Measurements from ENCODE around the gene GRM4.

The GRM4 gene

GRCh38 chr6:34062156-34062555 lies 83.7 kb downstream of the GRM4 start:
- Histone ChIP-seq H3K27ac (no peak overlapping the region), H3K4me3 (no peak overlapping the region)
- TF ChIP-seq CTCF (IDR thresholded peaks at IDR 0.05) = no peak
- no peak for DNase-seq (ENCODE audit: low spot score)

GRCh38 chr6:34061348-34061747 lies 84.5 kb downstream of the GRM4 start:
- no peak overlapping the region for H3K4me3 ChIP-seq
- no peak overlapping the region for H3K27ac ChIP-seq
- no peak for DNase-seq (ENCODE audit: low spot score)
- no peak for TF ChIP-seq CTCF (IDR thresholded peaks at IDR 0.05)

- no peak for TF ChIP-seq CTCF (IDR thresholded peaks at IDR 0.05)
- no peak overlapping the region for H3K4me3 ChIP-seq
- no peak overlapping the region for H3K27ac ChIP-seq
- no peak for DNase-seq (ENCODE audit: low spot score)
Measured at GRCh38 chr6:34059914-34060313, 86.0 kb downstream of the GRM4 start.

- no peak for DNase-seq (ENCODE audit: low spot score)
- H3K4me3 ChIP-seq = no peak overlapping the region
- H3K27ac ChIP-seq = no peak overlapping the region
- no peak for TF ChIP-seq CTCF (IDR thresholded peaks at IDR 0.05)
Measured at GRCh38 chr6:34059136-34059731, 86.7 kb downstream of the GRM4 start.

GRCh38 chr6:34057790-34058189 lies 88.1 kb downstream of the GRM4 start:
- Histone ChIP-seq H3K27ac (no peak overlapping the region), H3K4me3 (no peak overlapping the region)
- TF ChIP-seq CTCF (IDR thresholded peaks at IDR 0.05) = no peak
- DNase-seq (ENCODE audit: low spot score) = no peak

GRCh38 chr6:34057191-34057590 lies 88.7 kb downstream of the GRM4 start:
- Histone ChIP-seq H3K4me3 (no peak overlapping the region), H3K27ac (no peak overlapping the region)
- no peak for TF ChIP-seq CTCF (IDR thresholded peaks at IDR 0.05)
- DNase-seq (ENCODE audit: low spot score) = no peak

- DNase-seq (ENCODE audit: low spot score) = no peak
- H3K27ac ChIP-seq = no peak overlapping the region
- H3K4me3 ChIP-seq = peak overlapping the region; percentile 59
- no peak for TF ChIP-seq CTCF (IDR thresholded peaks at IDR 0.05)
Measured at GRCh38 chr6:34056305-34057108, 89.4 kb downstream of the GRM4 start.

All from coronary artery (tissue), 2 donors.